ENCODE results near the gene XPR1. TPM values are rescaled to one million over a fixed set of nuclear protein-coding genes. Genes with fewer than 3 reads are reported as not detected.

XPR1 gene
- total RNA-seq, 4 donors from 2014 or later = 13.4 to 22.1 (median 14.9) TPM

GRCh38 chr1:180896161-180896560, 264.3 kb downstream of the XPR1 start:
- no peaks in the 10 kb centered on the region for H3K9me3 ChIP-seq
- no peak overlapping the region for H3K4me3 ChIP-seq
- 78% methylated on average over 3 of the region's 3 CpGs for WGBS
- peaks cover 2% of the 10 kb centered on the region for H3K4me1 ChIP-seq
- DNase-seq (ENCODE audit: low spot score in 2 of 2) = no peak
- H3K27me3 ChIP-seq = no peaks in the 10 kb centered on the region
- TF ChIP-seq POLR2A (IDR thresholded peaks at IDR 0.05) (no peak), POLR2AphosphoS5 (IDR thresholded peaks at IDR 0.05) (no peak), EP300 (IDR thresholded peaks at IDR 0.05) (no peak)
- TF ChIP-seq, protein P1, sequence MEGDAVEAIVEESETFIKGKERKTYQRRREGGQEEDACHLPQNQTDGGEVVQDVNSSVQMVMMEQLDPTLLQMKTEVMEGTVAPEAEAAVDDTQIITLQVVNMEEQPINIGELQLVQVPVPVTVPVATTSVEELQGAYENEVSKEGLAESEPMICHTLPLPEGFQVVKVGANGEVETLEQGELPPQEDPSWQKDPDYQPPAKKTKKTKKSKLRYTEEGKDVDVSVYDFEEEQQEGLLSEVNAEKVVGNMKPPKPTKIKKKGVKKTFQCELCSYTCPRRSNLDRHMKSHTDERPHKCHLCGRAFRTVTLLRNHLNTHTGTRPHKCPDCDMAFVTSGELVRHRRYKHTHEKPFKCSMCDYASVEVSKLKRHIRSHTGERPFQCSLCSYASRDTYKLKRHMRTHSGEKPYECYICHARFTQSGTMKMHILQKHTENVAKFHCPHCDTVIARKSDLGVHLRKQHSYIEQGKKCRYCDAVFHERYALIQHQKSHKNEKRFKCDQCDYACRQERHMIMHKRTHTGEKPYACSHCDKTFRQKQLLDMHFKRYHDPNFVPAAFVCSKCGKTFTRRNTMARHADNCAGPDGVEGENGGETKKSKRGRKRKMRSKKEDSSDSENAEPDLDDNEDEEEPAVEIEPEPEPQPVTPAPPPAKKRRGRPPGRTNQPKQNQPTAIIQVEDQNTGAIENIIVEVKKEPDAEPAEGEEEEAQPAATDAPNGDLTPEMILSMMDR (IDR thresholded peaks at IDR 0.05) = no peak
- no peak overlapping the region for H3K27ac ChIP-seq
- H3K36me3 ChIP-seq = no peaks in the 10 kb centered on the region

GRCh38 chr1:180898441-180899219, 266.8 kb downstream of the XPR1 start:
- no peaks in the 10 kb centered on the region for H3K27me3 ChIP-seq
- TF ChIP-seq POLR2A (IDR thresholded peaks at IDR 0.05) (no peak), POLR2AphosphoS5 (IDR thresholded peaks at IDR 0.05) (no peak), EP300 (IDR thresholded peaks at IDR 0.05) (no peak)
- TF ChIP-seq, protein P1 (IDR thresholded peaks at IDR 0.05) = no peak
- H3K36me3 ChIP-seq = no peaks in the 10 kb centered on the region
- H3K4me1 ChIP-seq = peaks cover 2% of the 10 kb centered on the region
- no peak overlapping the region for H3K4me3 ChIP-seq
- WGBS = 35% methylated on average over 5 of the region's 5 CpGs
- H3K9me3 ChIP-seq = no peaks in the 10 kb centered on the region
- no peak overlapping the region for H3K27ac ChIP-seq
- no peak for DNase-seq (ENCODE audit: low spot score in 2 of 2)

DNA sequence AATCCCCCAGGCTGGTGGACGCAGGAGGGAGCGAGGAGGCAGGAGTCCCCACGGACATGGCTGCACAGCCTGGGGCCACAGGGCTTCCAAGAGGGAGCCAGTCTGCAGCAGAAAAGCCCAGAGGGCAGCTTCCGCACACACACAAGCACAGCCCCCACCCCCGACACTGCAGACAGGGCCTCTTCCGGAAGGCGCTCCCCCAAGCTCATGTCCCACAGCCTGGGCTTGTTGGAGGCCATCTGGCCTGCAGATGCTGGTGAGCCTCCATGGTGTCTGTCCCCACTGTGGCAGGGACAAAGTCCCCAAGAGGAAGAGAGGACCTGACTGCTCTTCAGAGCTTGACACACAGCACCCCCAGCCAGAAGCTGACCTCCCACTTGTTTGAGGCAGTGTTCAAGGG, 267.4 kb downstream of the XPR1 start:
- 100% methylated on average over 1 of the region's 7 CpGs for WGBS
- Histone ChIP-seq H3K27me3 (no peaks in the 10 kb centered on the region), H3K4me3 (no peak overlapping the region), H3K36me3 (no peaks in the 10 kb centered on the region), H3K4me1 (peaks cover 2% of the 10 kb centered on the region), H3K9me3 (no peaks in the 10 kb centered on the region), H3K27ac (no peak overlapping the region)
- no peak for TF ChIP-seq POLR2AphosphoS5 (IDR thresholded peaks at IDR 0.05)
- TF ChIP-seq POLR2A (IDR thresholded peaks at IDR 0.05) = no peak
- no peak for TF ChIP-seq EP300 (IDR thresholded peaks at IDR 0.05)
- TF ChIP-seq, protein P1 (IDR thresholded peaks at IDR 0.05) = no peak
- DNase-seq (ENCODE audit: low spot score in 2 of 2) = no peak

DNA sequence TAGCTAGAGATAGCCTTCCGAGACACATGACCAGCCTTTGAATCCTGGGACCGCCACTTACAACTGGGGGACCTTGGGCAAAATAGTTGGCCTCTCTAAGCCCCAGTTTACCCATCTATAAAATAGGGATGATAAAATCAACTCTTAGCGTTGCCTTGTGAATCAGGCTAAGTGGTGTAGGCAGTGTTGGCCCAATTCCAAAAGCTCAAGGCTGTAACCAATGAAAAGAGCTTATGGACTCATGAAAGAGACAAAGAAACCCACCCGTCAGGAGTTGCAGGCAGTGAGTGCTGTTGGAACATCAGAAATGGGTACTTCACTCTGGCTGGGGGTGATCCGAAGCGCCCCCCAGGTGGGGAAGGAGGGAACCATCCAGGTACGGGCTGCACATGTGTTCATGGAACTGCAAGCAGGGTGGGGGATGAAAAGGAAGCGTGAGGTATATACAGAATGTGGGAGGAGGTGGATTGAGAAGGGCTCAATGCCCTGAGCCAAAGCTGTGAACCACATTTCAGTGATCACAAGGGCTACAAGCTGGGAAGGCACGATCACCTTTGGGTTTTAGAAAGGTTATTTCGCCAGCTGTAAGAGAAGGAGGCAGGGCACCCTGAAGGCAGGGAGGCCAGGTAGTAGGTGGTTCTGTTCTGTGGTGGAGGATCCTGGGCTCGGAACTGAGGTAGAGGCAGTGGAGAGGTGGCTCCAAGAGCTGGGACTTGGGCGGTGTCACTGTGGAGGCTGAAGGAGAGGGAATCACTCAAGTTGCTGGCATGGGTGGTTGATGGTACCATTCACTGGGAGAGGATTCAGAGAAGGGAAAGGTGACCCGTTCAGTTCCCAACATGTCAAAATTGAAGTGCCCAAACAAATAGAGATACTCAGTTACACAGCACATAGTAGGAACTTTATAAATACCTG, 269.5 kb downstream of the XPR1 start:
- H3K4me1 ChIP-seq = peaks cover 2% of the 10 kb centered on the region
- no peak for DNase-seq (ENCODE audit: low spot score in 2 of 2)
- TF ChIP-seq POLR2A (IDR thresholded peaks at IDR 0.05) = no peak
- no peak for TF ChIP-seq POLR2AphosphoS5 (IDR thresholded peaks at IDR 0.05)
- TF ChIP-seq EP300 (IDR thresholded peaks at IDR 0.05) = no peak
- TF ChIP-seq, protein P1 (IDR thresholded peaks at IDR 0.05) = no peak
- H3K36me3 ChIP-seq = no peaks in the 10 kb centered on the region
- 84% methylated on average over 13 of the region's 13 CpGs for WGBS
- H3K4me3 ChIP-seq = no peak overlapping the region
- H3K27ac ChIP-seq = no peak overlapping the region
- no peaks in the 10 kb centered on the region for H3K9me3 ChIP-seq
- no peaks in the 10 kb centered on the region for H3K27me3 ChIP-seq

DNA sequence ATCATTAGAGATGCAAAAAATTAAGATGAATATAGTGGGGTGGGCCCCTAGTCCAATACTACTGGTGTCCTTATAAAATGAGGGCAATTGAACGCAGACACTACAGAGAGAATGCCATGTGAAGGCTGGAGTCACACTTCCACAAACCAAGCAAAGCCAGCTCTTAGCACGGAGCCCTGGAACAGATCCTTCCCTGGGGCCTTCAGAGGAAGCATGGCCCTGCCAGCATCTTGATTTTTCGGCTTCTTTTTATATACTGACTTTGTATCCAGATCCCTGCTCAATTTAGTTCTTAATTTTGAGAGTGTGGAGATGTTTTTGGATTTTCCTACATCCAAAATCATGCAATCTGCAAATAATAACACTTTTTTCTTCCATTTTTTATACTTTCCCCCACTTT, 270.7 kb downstream of the XPR1 start:
- TF ChIP-seq POLR2A (IDR thresholded peaks at IDR 0.05) = no peak
- TF ChIP-seq, protein P1 (IDR thresholded peaks at IDR 0.05) = no peak
- TF ChIP-seq POLR2AphosphoS5 (IDR thresholded peaks at IDR 0.05) = no peak
- no peak for TF ChIP-seq EP300 (IDR thresholded peaks at IDR 0.05)
- 50% methylated on average over 3 of the region's 3 CpGs for WGBS

More for the DNA sequence above, 270.7 kb downstream of the XPR1 start:
- H3K4me1 ChIP-seq = peaks cover 2% of the 10 kb centered on the region
- no peak for DNase-seq (ENCODE audit: low spot score in 2 of 2)
- H3K36me3 ChIP-seq = no peaks in the 10 kb centered on the region
- no peaks in the 10 kb centered on the region for H3K27me3 ChIP-seq
- H3K27ac ChIP-seq = no peak overlapping the region
- H3K4me3 ChIP-seq = no peak overlapping the region
- H3K9me3 ChIP-seq = no peaks in the 10 kb centered on the region
